GM13977 (cell line): ENCODE measurements around the gene IL20.

Experiments used
- DNase-seq: peaks from one replicate; pipeline ENCODE4 v3.0.0; 2012; ENCODE audit warnings: low spot score
- in situ Hi-C: fragments of 300-500 bp; cut with MboI; formaldehyde crosslinking; loops from one replicate; pipeline ENCODE4 v1.12.0; 2022; ENCODE audit warnings: low sequenced_read_pairs, low pct_unique_long_range_greater_than_20kb, mixed read lengths, inconsistent platforms; ENCODE audit not compliant: unreplicated experiment
- TF ChIP-seq, protein P1 (sequence below): IDR thresholded peaks from 2 replicates; pipeline ENCODE4 v1.5.1; 2012; ENCODE audit warnings: mild to moderate bottlenecking, control low read depth; ENCODE audit not compliant: insufficient read depth; ENCODE audit errors: extremely low read depth, missing control alignments

Gene IL20

DNA sequence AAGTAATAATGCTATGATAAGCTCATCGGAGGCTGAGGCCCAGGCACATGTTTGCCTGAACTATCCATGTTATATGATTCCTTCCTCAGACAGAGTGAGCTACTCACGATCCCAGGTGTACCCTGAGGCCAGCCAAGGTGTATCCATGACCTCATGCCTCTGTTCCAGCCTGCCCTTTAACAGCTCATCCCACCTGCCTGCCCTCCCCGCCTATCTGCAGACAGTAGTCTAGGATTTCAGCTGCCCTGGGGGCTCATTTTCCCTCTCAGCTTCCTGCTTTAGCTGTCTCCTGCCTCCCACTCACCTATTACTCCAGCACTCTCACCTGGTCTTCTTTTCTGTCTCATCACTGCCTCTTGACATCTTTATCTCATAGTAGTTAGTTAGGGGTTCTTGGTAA is 29.9 kb downstream of the IL20 start:
- TF ChIP-seq, protein P1, sequence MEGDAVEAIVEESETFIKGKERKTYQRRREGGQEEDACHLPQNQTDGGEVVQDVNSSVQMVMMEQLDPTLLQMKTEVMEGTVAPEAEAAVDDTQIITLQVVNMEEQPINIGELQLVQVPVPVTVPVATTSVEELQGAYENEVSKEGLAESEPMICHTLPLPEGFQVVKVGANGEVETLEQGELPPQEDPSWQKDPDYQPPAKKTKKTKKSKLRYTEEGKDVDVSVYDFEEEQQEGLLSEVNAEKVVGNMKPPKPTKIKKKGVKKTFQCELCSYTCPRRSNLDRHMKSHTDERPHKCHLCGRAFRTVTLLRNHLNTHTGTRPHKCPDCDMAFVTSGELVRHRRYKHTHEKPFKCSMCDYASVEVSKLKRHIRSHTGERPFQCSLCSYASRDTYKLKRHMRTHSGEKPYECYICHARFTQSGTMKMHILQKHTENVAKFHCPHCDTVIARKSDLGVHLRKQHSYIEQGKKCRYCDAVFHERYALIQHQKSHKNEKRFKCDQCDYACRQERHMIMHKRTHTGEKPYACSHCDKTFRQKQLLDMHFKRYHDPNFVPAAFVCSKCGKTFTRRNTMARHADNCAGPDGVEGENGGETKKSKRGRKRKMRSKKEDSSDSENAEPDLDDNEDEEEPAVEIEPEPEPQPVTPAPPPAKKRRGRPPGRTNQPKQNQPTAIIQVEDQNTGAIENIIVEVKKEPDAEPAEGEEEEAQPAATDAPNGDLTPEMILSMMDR: no peak
- no peak for DNase-seq
- in situ Hi-C loops: no loop called here

DNA sequence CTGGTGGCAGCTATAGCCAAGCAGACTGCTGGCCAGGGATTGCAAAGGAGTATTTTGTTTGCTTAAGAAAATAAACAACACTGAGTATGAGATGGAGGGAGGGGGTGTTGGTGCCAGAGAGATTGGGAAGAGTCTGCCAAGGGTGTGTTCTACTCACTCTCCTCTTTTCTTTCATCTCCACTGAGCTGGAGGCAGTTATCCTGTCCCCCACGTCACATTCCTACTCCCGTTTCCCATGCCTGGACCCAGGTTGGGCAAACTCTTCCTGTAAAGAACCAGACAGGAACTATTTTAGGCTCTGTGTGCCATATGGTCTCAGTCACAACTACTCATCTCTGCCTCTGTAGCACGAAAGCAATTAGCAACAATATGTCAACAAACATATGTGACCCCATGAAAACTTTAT is 30.4 kb downstream of the IL20 start:
- in situ Hi-C loops: no loop called here
- TF ChIP-seq, protein P1: no peak
- no peak for DNase-seq

DNA sequence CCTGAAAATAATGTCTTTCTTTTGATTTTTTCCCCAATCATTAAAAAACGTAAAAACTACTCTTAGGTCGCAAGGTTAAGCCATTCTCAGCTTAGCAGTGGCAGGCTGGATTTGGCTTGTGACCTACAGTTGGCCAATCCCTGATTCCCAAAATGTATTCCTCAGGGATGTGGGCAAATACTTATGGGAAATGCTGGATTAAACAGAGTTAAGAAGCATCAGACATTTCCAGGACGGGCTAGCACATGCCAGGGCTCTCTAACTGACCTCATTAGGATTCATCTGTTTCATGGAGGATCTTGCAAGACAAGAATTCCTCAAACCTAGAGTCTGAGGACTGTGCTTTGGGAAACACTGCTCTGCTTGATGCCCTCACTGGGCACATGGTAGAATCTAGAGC is 30.8 kb downstream of the IL20 start:
- in situ Hi-C loops: no loop called here
- DNase-seq: no peak
- TF ChIP-seq, protein P1: no peak

DNA sequence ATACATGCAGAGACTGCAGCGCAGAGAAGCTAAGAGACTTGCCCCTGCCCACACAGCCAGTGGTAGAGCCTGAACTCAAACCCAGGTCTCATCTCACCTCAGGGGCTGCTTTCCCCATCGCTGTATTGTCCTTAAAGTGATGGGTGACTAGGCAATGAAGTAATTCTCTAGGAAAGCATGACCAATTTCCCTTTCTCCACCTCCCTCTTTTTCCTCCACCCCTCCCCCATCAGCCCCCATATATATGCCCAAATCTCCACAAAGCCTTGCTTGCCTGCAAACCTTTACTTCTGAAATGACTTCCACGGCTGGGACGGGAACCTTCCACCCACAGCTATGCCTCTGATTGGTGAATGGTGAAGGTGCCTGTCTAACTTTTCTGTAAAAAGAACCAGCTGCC is 31.8 kb downstream of the IL20 start, which contains the start of gene IL24:
IL24 (plus strand) TSS at position 269 of the 400 bp plus-strand sequence. CDS start 390 bp downstream, outside the sequence.
- DNase-seq: no peak
- TF ChIP-seq, protein P1: no peak

DNA sequence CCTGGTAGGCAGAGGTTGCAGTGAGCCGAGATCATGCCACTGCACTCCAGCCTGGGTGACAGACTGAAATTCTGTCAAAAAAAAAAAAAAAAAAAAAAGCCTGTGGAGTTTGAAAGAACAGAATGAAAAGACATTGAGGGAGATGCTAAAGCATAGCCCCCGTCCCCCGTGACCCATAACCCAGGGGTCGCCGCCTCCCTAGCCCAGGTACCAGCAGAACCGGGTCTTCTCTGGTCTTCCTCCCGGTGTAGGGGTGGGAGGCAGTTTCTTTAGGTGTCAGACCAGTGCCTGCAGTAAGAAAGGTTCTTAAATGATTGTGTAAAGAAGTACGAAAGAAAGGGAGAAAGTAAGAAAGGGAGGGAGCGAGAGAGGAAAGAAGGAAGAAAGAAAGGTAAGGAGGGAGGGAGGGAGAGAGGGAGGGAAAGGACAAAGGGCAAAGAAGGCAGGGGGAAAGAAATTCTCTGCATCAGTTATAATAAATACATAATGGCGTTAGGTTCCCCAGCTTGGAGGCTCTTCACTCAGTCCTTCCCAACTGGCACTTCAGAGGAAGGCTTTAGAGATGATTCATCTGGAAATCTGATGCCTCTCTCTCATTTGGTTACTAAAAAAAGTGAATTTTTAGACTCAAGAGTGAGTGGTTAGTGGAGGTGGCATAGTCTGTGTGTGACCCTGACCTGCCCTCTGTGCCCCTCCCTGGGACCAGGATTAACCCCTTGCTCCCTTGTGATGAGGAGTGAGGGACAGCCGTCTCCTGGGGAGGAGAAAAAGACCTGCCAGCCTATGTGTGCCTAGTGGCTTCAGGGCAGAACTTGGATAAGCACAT is 32.9 kb downstream of the IL20 start:
- TF ChIP-seq, protein P1: no peak
- in situ Hi-C loops: no loop called here
- no peak for DNase-seq

More for the DNA sequence above, 31.8 kb downstream of the IL20 start, which contains the start of gene IL24:
- in situ Hi-C loops: no loop called here

DNA sequence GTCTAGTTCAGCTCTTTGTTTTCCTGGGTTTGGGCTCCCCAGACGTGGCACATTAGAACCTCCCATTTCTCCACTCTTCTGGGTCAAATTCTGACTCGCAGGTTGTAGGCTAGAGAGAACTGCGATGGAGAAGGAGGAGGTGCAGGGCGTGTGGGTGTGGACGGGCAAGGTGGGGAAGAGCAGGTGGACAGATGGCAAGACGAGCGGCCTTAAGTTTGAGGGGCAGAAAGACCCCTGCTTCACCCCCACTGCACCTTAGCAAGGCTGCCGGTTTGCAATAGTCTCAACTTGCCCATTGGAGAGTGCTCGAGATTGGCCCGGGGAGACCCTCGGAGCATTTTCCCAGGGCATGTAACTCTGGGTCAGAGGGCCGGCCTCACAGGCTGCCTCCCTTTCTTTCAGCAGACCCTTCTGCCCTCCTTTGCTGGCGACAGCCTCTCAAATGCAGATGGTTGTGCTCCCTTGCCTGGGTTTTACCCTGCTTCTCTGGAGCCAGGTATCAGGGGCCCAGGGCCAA is 33.5 kb downstream of the IL20 start:
- no peak for DNase-seq
- TF ChIP-seq, protein P1: no peak
- in situ Hi-C loops: no loop called here
